Middle frontal gyrus (tissue), 1 donor: ENCODE measurements around the gene CD160.
"Not testable (repeated sequence)": the region's sequence is repeated elsewhere in the genome, so short reads cannot be mapped to it uniquely, and the experiment has no call there.

Experiments used
- DNase-seq: peaks from one replicate; pipeline ENCODE4 v3.0.0-alpha.2; 2015; ENCODE audit warnings: low spot score; ENCODE audit errors: extremely low spot score

CD160 gene

GRCh38 chr1:145719230-145720079 is at the start of gene CD160:
Gene CD160 (plus strand): TSS chr1:145719499. CDS start chr1:145728328, 8,829 bp downstream.
- no peak for DNase-seq

- DNase-seq: not testable (repeated sequence)
Observed at GRCh38 chr1:145670995-145671745, 48.1 kb upstream of the CD160 start.

- DNase-seq: not testable (repeated sequence)
Observed at GRCh38 chr1:145673217-145673616, 46.1 kb upstream of the CD160 start.

GRCh38 chr1:145684858-145685257 is 34.4 kb upstream of the CD160 start:
- DNase-seq: not testable (repeated sequence)

- DNase-seq: not testable (repeated sequence)
Observed at GRCh38 chr1:145686078-145686477, 33.2 kb upstream of the CD160 start.

GRCh38 chr1:145688328-145688727 is 31.0 kb upstream of the CD160 start:
- no peak for DNase-seq

- no peak for DNase-seq
Observed at GRCh38 chr1:145688924-145689323, 30.4 kb upstream of the CD160 start.

GRCh38 chr1:145689922-145690321 is 29.4 kb upstream of the CD160 start:
- no peak for DNase-seq

- DNase-seq: no peak
Observed at GRCh38 chr1:145690587-145691558, 28.4 kb upstream of the CD160 start.

- DNase-seq: no peak
Observed at GRCh38 chr1:145692785-145693443, 26.4 kb upstream of the CD160 start.

GRCh38 chr1:145695821-145696629 is 23.3 kb upstream of the CD160 start:
- DNase-seq: no peak

GRCh38 chr1:145696630-145696960 is 22.7 kb upstream of the CD160 start:
- DNase-seq: no peak

GRCh38 chr1:145701306-145701862 is 17.9 kb upstream of the CD160 start:
- DNase-seq: no peak

GRCh38 chr1:145702052-145702451 is 17.2 kb upstream of the CD160 start:
- DNase-seq: no peak

- DNase-seq: no peak
Observed at GRCh38 chr1:145702826-145703225, 16.5 kb upstream of the CD160 start.

- no peak for DNase-seq
Observed at GRCh38 chr1:145705622-145706021, 13.7 kb upstream of the CD160 start.

GRCh38 chr1:145706086-145706664 is 13.1 kb upstream of the CD160 start:
- DNase-seq: no peak

- no peak for DNase-seq
Observed at GRCh38 chr1:145707183-145707867, 12.0 kb upstream of the CD160 start, which contains the start of gene PDZK1. Gene PDZK1 (minus strand): TSS chr1:145707368. CDS start chr1:145688021, 19,347 bp downstream.

GRCh38 chr1:145708063-145708462 is 11.2 kb upstream of the CD160 start:
- no peak for DNase-seq
